ENCODE results near the gene COMMD4. TPM values are rescaled to one million over a fixed set of nuclear protein-coding genes. Genes with fewer than 3 reads are reported as not detected.
A peak's percentile ranks its signal among the peaks of the same experiment; 100 is the strongest.

The COMMD4 gene
- total RNA-seq, 2 experiments from 2014 or later: 67.1 to 72.3 TPM

- CTCF ChIA-PET: no interaction called here
- POLR2A ChIA-PET: no interaction called here
- peaks cover 42% of the 10 kb centered on the region for H3K36me3 Mint-ChIP-seq (ENCODE audit: low read depth)
- peaks cover 22% of the 10 kb centered on the region for H3K4me1 Mint-ChIP-seq (ENCODE audit: low read depth)
- H3K27ac Mint-ChIP-seq: no peak overlapping the region
- no peak for DNase-seq
- H3K9me3 Mint-ChIP-seq: no peaks in the 10 kb centered on the region
- no peak for ATAC-seq
- intact Hi-C loops (cut with micrococcal nuclease): loop anchor here (5.0 to 10.0 kb wide), 2 partner anchors 87 to 280 kb away; partner anchors contain the start of genes IMP3, SIN3A and SNX33
- H3K4me3 Mint-ChIP-seq: no peak overlapping the region
- no peak for TF ChIP-seq CTCF (IDR thresholded peaks at IDR 0.05)
- H3K27me3 Mint-ChIP-seq: no peaks in the 10 kb centered on the region
These were observed 29.0 kb downstream of the COMMD4 start for GRCh38 chr15:75364881-75365280.

- ChIA-PET POLR2A (interaction anchor here (0.6 to 6.2 kb wide), 5 partner anchors 15 to 274 kb away, joined by 3 to 81 read pairs (median 3); partner anchors contain the start of genes IMP3 and NEIL1), CTCF (interaction anchor here (2.8 to 4.0 kb wide), 2 partner anchors 13 to 274 kb away, joined by 32 to 37 read pairs; partner anchors contain the start of gene IMP3)
- DNase-seq (no peak), ATAC-seq (no peak)
- no peaks in the 10 kb centered on the region for H3K27me3 Mint-ChIP-seq
- H3K4me1 Mint-ChIP-seq (ENCODE audit: low read depth): peaks cover 23% of the 10 kb centered on the region
- H3K4me3 Mint-ChIP-seq: no peak overlapping the region
- H3K36me3 Mint-ChIP-seq (ENCODE audit: low read depth): peaks cover 39% of the 10 kb centered on the region
- no peak overlapping the region for H3K27ac Mint-ChIP-seq
- H3K9me3 Mint-ChIP-seq: no peaks in the 10 kb centered on the region
- intact Hi-C loops (cut with micrococcal nuclease): loop anchor here (5.0 to 10.0 kb wide), 2 partner anchors 86 to 279 kb away; partner anchors contain the start of genes IMP3, SIN3A and SNX33
- TF ChIP-seq CTCF (IDR thresholded peaks at IDR 0.05): no peak
These were observed 30.3 kb downstream of the COMMD4 start for GRCh38 chr15:75366163-75366562.

- ATAC-seq (no peak), DNase-seq (no peak)
- no peak for TF ChIP-seq CTCF (IDR thresholded peaks at IDR 0.05)
- peak overlapping the region; percentile 94 for H3K27ac Mint-ChIP-seq
- peaks cover 23% of the 10 kb centered on the region for H3K4me1 Mint-ChIP-seq (ENCODE audit: low read depth)
- ChIA-PET POLR2A (interaction anchor here (1.2 to 6.2 kb wide), 10 partner anchors 8 to 280 kb away, joined by 6 to 81 read pairs (median 10); partner anchors contain the start of genes IMP3, NEIL1, SIN3A and SNX33), CTCF (interaction anchor here (0.6 to 4.0 kb wide), 24 partner anchors 8 to 455 kb away, joined by 3 to 37 read pairs (median 6); partner anchors contain the start of genes IMP3, NEIL1, RPP25 and SIN3A)
- H3K27me3 Mint-ChIP-seq: no peaks in the 10 kb centered on the region
- peaks cover 36% of the 10 kb centered on the region for H3K36me3 Mint-ChIP-seq (ENCODE audit: low read depth)
- intact Hi-C loops (cut with micrococcal nuclease): loop anchor here (5.0 to 10.0 kb wide), 2 partner anchors 85 to 278 kb away; partner anchors contain the start of genes IMP3, SIN3A and SNX33
- H3K9me3 Mint-ChIP-seq: no peaks in the 10 kb centered on the region
- peak overlapping the region; percentile 92 for H3K4me3 Mint-ChIP-seq
These were observed 31.1 kb downstream of the COMMD4 start for GRCh38 chr15:75367006-75367405.

GRCh38 chr15:75367406-75367912, 31.6 kb downstream of the COMMD4 start:
- no peak for ATAC-seq
- Mint-ChIP-seq H3K9me3 (no peaks in the 10 kb centered on the region), H3K27me3 (no peaks in the 10 kb centered on the region), H3K4me1 (ENCODE audit: low read depth) (peaks cover 23% of the 10 kb centered on the region), H3K27ac (peak overlapping the region; percentile 94), H3K4me3 (peak overlapping the region; percentile 92), H3K36me3 (ENCODE audit: low read depth) (peaks cover 36% of the 10 kb centered on the region)
- intact Hi-C loops (cut with micrococcal nuclease): loop anchor here (5.0 to 10.0 kb wide), 2 partner anchors 85 to 277 kb away; partner anchors contain the start of genes IMP3, SIN3A and SNX33
- ChIA-PET CTCF (interaction anchor here (0.6 to 4.0 kb wide), 37 partner anchors 8 to 454 kb away, joined by 3 to 37 read pairs (median 4); partner anchors contain the start of genes IMP3, NEIL1, PPCDC and PTPN9), POLR2A (interaction anchor here (0.6 to 6.2 kb wide), 18 partner anchors 8 to 279 kb away, joined by 3 to 81 read pairs (median 8); partner anchors contain the start of genes IMP3, NEIL1, SIN3A and SNX33)
- peak; percentile 72 for TF ChIP-seq CTCF (IDR thresholded peaks at IDR 0.05)
- no peak for DNase-seq
